ENCODE data around the gene KCNN2.
A peak's percentile ranks its signal among the peaks of the same experiment; 100 is the strongest.

Gene KCNN2

GRCh38 chr5:114361724-114362196 is at the start of gene KCNN2:
KCNN2 (plus strand) TSS chr5:114362070; CDS start chr5:114362140, 70 bp downstream.
- TF ChIP-seq JUND (IDR thresholded peaks at IDR 0.05; ENCODE audit: low read depth): no peak
- in situ Hi-C loops (cut with HindIII; ENCODE audit: low pct_unique_long_range_greater_than_20kb, low sequenced_read_pairs): no loop called here
- peak; percentile 77 to 83 for DNase-seq (ENCODE audit: low read depth in 1 of 2, low spot score in 1 of 2)

GRCh38 chr5:114312658-114313057 is 49.2 kb upstream of the KCNN2 start:
- no peak for DNase-seq (ENCODE audit: low read depth in 1 of 2, low spot score in 1 of 2)
- in situ Hi-C loops (cut with HindIII; ENCODE audit: low pct_unique_long_range_greater_than_20kb, low sequenced_read_pairs): no loop called here
- no peak for TF ChIP-seq JUND (IDR thresholded peaks at IDR 0.05; ENCODE audit: low read depth)

GRCh38 chr5:114314061-114314460 is 47.8 kb upstream of the KCNN2 start:
- no peak for TF ChIP-seq JUND (IDR thresholded peaks at IDR 0.05; ENCODE audit: low read depth)
- no peak for DNase-seq (ENCODE audit: low read depth in 1 of 2, low spot score in 1 of 2)
- in situ Hi-C loops (cut with HindIII; ENCODE audit: low pct_unique_long_range_greater_than_20kb, low sequenced_read_pairs): no loop called here

- no peak for DNase-seq (ENCODE audit: low read depth in 1 of 2, low spot score in 1 of 2)
- in situ Hi-C loops (cut with HindIII; ENCODE audit: low pct_unique_long_range_greater_than_20kb, low sequenced_read_pairs): no loop called here
- TF ChIP-seq JUND (IDR thresholded peaks at IDR 0.05; ENCODE audit: low read depth): no peak
These were observed 45.7 kb upstream of the KCNN2 start for GRCh38 chr5:114316167-114316566.

GRCh38 chr5:114317751-114318150 is 44.1 kb upstream of the KCNN2 start:
- no peak for TF ChIP-seq JUND (IDR thresholded peaks at IDR 0.05; ENCODE audit: low read depth)
- DNase-seq (ENCODE audit: low read depth in 1 of 2, low spot score in 1 of 2): no peak

GRCh38 chr5:114319236-114319635 is 42.6 kb upstream of the KCNN2 start:
- no peak for TF ChIP-seq JUND (IDR thresholded peaks at IDR 0.05; ENCODE audit: low read depth)
- in situ Hi-C loops (cut with HindIII; ENCODE audit: low pct_unique_long_range_greater_than_20kb, low sequenced_read_pairs): no loop called here
- no peak for DNase-seq (ENCODE audit: low read depth in 1 of 2, low spot score in 1 of 2)

More at GRCh38 chr5:114317751-114318150, 44.1 kb upstream of the KCNN2 start:
- in situ Hi-C loops (cut with HindIII; ENCODE audit: low pct_unique_long_range_greater_than_20kb, low sequenced_read_pairs): no loop called here

- no peak for TF ChIP-seq JUND (IDR thresholded peaks at IDR 0.05; ENCODE audit: low read depth)
- in situ Hi-C loops (cut with HindIII; ENCODE audit: low pct_unique_long_range_greater_than_20kb, low sequenced_read_pairs): no loop called here
- DNase-seq (ENCODE audit: low read depth in 1 of 2, low spot score in 1 of 2): no peak
These were observed 42.0 kb upstream of the KCNN2 start for GRCh38 chr5:114319821-114320220.

- in situ Hi-C loops (cut with HindIII; ENCODE audit: low pct_unique_long_range_greater_than_20kb, low sequenced_read_pairs): no loop called here
- no peak for TF ChIP-seq JUND (IDR thresholded peaks at IDR 0.05; ENCODE audit: low read depth)
- no peak for DNase-seq (ENCODE audit: low read depth in 1 of 2, low spot score in 1 of 2)
These were observed 37.6 kb upstream of the KCNN2 start for GRCh38 chr5:114324282-114324681.

GRCh38 chr5:114325541-114325940 is 36.3 kb upstream of the KCNN2 start:
- in situ Hi-C loops (cut with HindIII; ENCODE audit: low pct_unique_long_range_greater_than_20kb, low sequenced_read_pairs): no loop called here
- TF ChIP-seq JUND (IDR thresholded peaks at IDR 0.05; ENCODE audit: low read depth): no peak
- no peak for DNase-seq (ENCODE audit: low read depth in 1 of 2, low spot score in 1 of 2)

- TF ChIP-seq JUND (IDR thresholded peaks at IDR 0.05; ENCODE audit: low read depth): no peak
- DNase-seq (ENCODE audit: low read depth in 1 of 2, low spot score in 1 of 2): no peak
- in situ Hi-C loops (cut with HindIII; ENCODE audit: low pct_unique_long_range_greater_than_20kb, low sequenced_read_pairs): no loop called here
These were observed 34.4 kb upstream of the KCNN2 start for GRCh38 chr5:114327474-114327873.

- TF ChIP-seq JUND (IDR thresholded peaks at IDR 0.05; ENCODE audit: low read depth): no peak
These were observed 33.9 kb upstream of the KCNN2 start for GRCh38 chr5:114327987-114328386.

GRCh38 chr5:114330916-114331531 is 30.8 kb upstream of the KCNN2 start:
- in situ Hi-C loops (cut with HindIII; ENCODE audit: low pct_unique_long_range_greater_than_20kb, low sequenced_read_pairs): no loop called here
- TF ChIP-seq JUND (IDR thresholded peaks at IDR 0.05; ENCODE audit: low read depth): no peak
- DNase-seq (ENCODE audit: low read depth in 1 of 2, low spot score in 1 of 2): no peak

More at GRCh38 chr5:114327987-114328386, 33.9 kb upstream of the KCNN2 start:
- in situ Hi-C loops (cut with HindIII; ENCODE audit: low pct_unique_long_range_greater_than_20kb, low sequenced_read_pairs): no loop called here
- no peak for DNase-seq (ENCODE audit: low read depth in 1 of 2, low spot score in 1 of 2)

GRCh38 chr5:114332493-114332892 is 29.4 kb upstream of the KCNN2 start:
- no peak for TF ChIP-seq JUND (IDR thresholded peaks at IDR 0.05; ENCODE audit: low read depth)
- DNase-seq (ENCODE audit: low read depth in 1 of 2, low spot score in 1 of 2): no peak
- in situ Hi-C loops (cut with HindIII; ENCODE audit: low pct_unique_long_range_greater_than_20kb, low sequenced_read_pairs): no loop called here

- in situ Hi-C loops (cut with HindIII; ENCODE audit: low pct_unique_long_range_greater_than_20kb, low sequenced_read_pairs): no loop called here
- DNase-seq (ENCODE audit: low read depth in 1 of 2, low spot score in 1 of 2): no peak
- TF ChIP-seq JUND (IDR thresholded peaks at IDR 0.05; ENCODE audit: low read depth): no peak
These were observed 28.9 kb upstream of the KCNN2 start for GRCh38 chr5:114332925-114333324.

All from T47D (cell line).